Keratinocyte (primary cell): Measurements from ENCODE around the gene ADGRB3. TPM values are rescaled to one million over a fixed set of nuclear protein-coding genes. Genes with fewer than 3 reads are reported as not detected.

Source experiments
- DNase-seq: peaks from one replicate; pipeline ENCODE4 v3.0.0-alpha.2; 2011; ENCODE audit warnings: low read depth, missing footprints, low spot score
- FAIRE-seq: peaks from 2 replicates; lab custom pipeline; 2011; peaks lifted over from hg19 to GRCh38; lab: Jason Lieb, UNC
- H2AFZ ChIP-seq: 2 replicates; pipeline ENCODE4 v1.6.0; 2012; ENCODE audit warnings: low read length, control low read depth, inconsistent platforms; ENCODE audit not compliant: control insufficient read depth
- H3K27ac ChIP-seq: 2 replicates; pipeline ENCODE4 v1.5.1; 2011; ENCODE audit warnings: low read length; ENCODE audit not compliant: control insufficient read depth, insufficient read depth
- H3K27me3 ChIP-seq: 3 replicates; pipeline ENCODE4 v1.6.0; 2011; ENCODE audit warnings: low read length; ENCODE audit not compliant: control insufficient read depth, insufficient read depth; ENCODE audit errors: extremely low read depth
- H3K36me3 ChIP-seq, 2 experiments: 2 replicates in 1 of 2; 3 replicates in 1 of 2; pipeline ENCODE4 v1.5.1; 2011; ENCODE audit warnings: low read length in 2 of 2, mild to moderate bottlenecking in 1 of 2; ENCODE audit not compliant: control insufficient read depth in 2 of 2, insufficient read depth in 2 of 2; ENCODE audit errors: extremely low read depth in 1 of 2
- H3K4me1 ChIP-seq: 3 replicates; pipeline ENCODE4 v1.5.1; 2011; ENCODE audit warnings: low read length; ENCODE audit not compliant: control insufficient read depth, insufficient read depth; ENCODE audit errors: extremely low read depth
- H3K4me2 ChIP-seq: 3 replicates; pipeline ENCODE4 v1.6.0; 2011; ENCODE audit warnings: low read depth, low read length; ENCODE audit not compliant: control insufficient read depth, insufficient read depth; ENCODE audit errors: extremely low read depth
- H3K4me3 ChIP-seq, 3 experiments: fragments of 200-600 bp in 1 of 3; sonication (generic) in 1 of 3; 2 replicates in 2 of 3; 3 replicates in 1 of 3; pipeline ENCODE4 v1.5.1; 2011 to 2016; ENCODE audit warnings: low read length in 3 of 3, mild to moderate bottlenecking in 3 of 3, control low read depth in 2 of 3, inconsistent platforms in 1 of 3, low read depth in 1 of 3, mixed read lengths in 1 of 3, mixed run types in 1 of 3, moderate library complexity in 1 of 3; ENCODE audit not compliant: control insufficient read depth in 2 of 3, insufficient read depth in 2 of 3; ENCODE audit errors: extremely low read depth in 1 of 3
- H3K79me2 ChIP-seq: 2 replicates; pipeline ENCODE4 v1.6.0; 2012; ENCODE audit warnings: low read length; ENCODE audit not compliant: control insufficient read depth, insufficient read depth
- H3K9ac ChIP-seq: 3 replicates; pipeline ENCODE4 v1.6.0; 2011; ENCODE audit warnings: low read length; ENCODE audit not compliant: control insufficient read depth, insufficient read depth; ENCODE audit errors: extremely low read depth
- H3K9me1 ChIP-seq: 3 replicates; pipeline ENCODE4 v1.6.0; 2011; ENCODE audit warnings: low read length; ENCODE audit not compliant: control insufficient read depth, insufficient read depth; ENCODE audit errors: extremely low read depth
- H3K9me3 ChIP-seq: 2 replicates; pipeline ENCODE4 v1.5.1; 2012; ENCODE audit warnings: low read depth, low read length; ENCODE audit not compliant: control insufficient read depth
- H4K20me1 ChIP-seq: 3 replicates; pipeline ENCODE4 v1.6.0; 2011; ENCODE audit warnings: low read length; ENCODE audit not compliant: control insufficient read depth, insufficient read depth; ENCODE audit errors: extremely low read depth
- CTCF ChIP-seq, 3 experiments: IDR thresholded peaks in 1 of 3; conservative IDR thresholded peaks in 1 of 3; optimal IDR thresholded peaks in 1 of 3; 2 replicates in 2 of 3; 3 replicates in 1 of 3; pipeline versions ENCODE3 to v1.5.1; 2011; ENCODE audit warnings: low read length in 3 of 3, mild to moderate bottlenecking in 3 of 3, moderate library complexity in 2 of 3, control low read depth in 1 of 3, inconsistent platforms in 1 of 3; ENCODE audit not compliant: insufficient read depth in 2 of 3; ENCODE audit errors: extremely low read depth in 1 of 3
- EZH2 ChIP-seq: IDR thresholded peaks from one replicate; pipeline ENCODE4 v1.6.1; 2012; ENCODE audit warnings: inconsistent platforms, mild to moderate bottlenecking, low read length, moderate library complexity
- dilution Hi-C: fragments of 300-500 bp; cut with MboI; formaldehyde crosslinking; loops from one replicate; pipeline ENCODE4 v1.7.0; 2020; ENCODE audit warnings: low sequenced_read_pairs; ENCODE audit not compliant: extremely low pct_ligation_motif_present
- polyA plus RNA-seq, 5 experiments: library from polyadenylated mRNA; depleted of rRNA in 3 of 5; stranded (reverse) in 3 of 5; stranded (forward) in 1 of 5; unstranded in 1 of 5; fragments of >200 nt; gene quantifications; 1 replicate in 1 of 5; 2 replicates in 3 of 5; 3 replicates in 1 of 5; pipeline versions ENCODE4 v1.2.1 to v1.2.3, GENCODE V29; 2011 to 2012; ENCODE audit warnings: missing spikeins in 2 of 5, low read depth in 1 of 5, low replicate concordance in 1 of 5

The ADGRB3 gene
- polyA plus RNA-seq, 1 donor (not counting 4 experiments of a cell fraction or from before 2014, with no cell fraction given): not detected

- no peak overlapping the region for H3K27ac ChIP-seq
- dilution Hi-C loops: no loop called here
Observed at GRCh38 chr6:69391106-69391505, 756.0 kb downstream of the ADGRB3 start.

GRCh38 chr6:69392745-69393144 lies 757.7 kb downstream of the ADGRB3 start:
- no peaks in the 10 kb centered on the region for H3K9me1 ChIP-seq
- FAIRE-seq: no peak
- no peaks in the 10 kb centered on the region for H3K36me3 ChIP-seq
- no peak overlapping the region for H2AFZ ChIP-seq
- DNase-seq: no peak
- H3K4me2 ChIP-seq: no peak overlapping the region
- no peaks in the 10 kb centered on the region for H4K20me1 ChIP-seq
- no peaks in the 10 kb centered on the region for H3K4me1 ChIP-seq
- no peak overlapping the region for H3K4me3 ChIP-seq
- no peaks in the 10 kb centered on the region for H3K27me3 ChIP-seq
- no peak overlapping the region for H3K9ac ChIP-seq
- TF ChIP-seq EZH2 (no peak), CTCF (optimal IDR thresholded peaks at IDR 0.05 in 1 of 3, IDR thresholded peaks at IDR 0.05 in 1 of 3, conservative IDR thresholded peaks at IDR 0.05 in 1 of 3; ENCODE audit: extremely low read depth in 1 of 3, insufficient read depth in 2 of 3, low read length in 3 of 3) (no peak)
- H3K79me2 ChIP-seq: no peaks in the 10 kb centered on the region
- dilution Hi-C loops: no loop called here
- no peak overlapping the region for H3K27ac ChIP-seq
- H3K9me3 ChIP-seq: no peaks in the 10 kb centered on the region

More at GRCh38 chr6:69391106-69391505, 756.0 kb downstream of the ADGRB3 start:
- TF ChIP-seq CTCF (optimal IDR thresholded peaks at IDR 0.05 in 1 of 3, IDR thresholded peaks at IDR 0.05 in 1 of 3, conservative IDR thresholded peaks at IDR 0.05 in 1 of 3; ENCODE audit: extremely low read depth in 1 of 3, insufficient read depth in 2 of 3, low read length in 3 of 3) (no peak), EZH2 (no peak)
- Histone ChIP-seq H3K79me2 (no peaks in the 10 kb centered on the region), H3K4me1 (no peaks in the 10 kb centered on the region), H2AFZ (no peak overlapping the region), H3K4me2 (no peak overlapping the region), H3K4me3 (no peak overlapping the region), H3K9ac (no peak overlapping the region), H3K9me3 (no peaks in the 10 kb centered on the region), H3K9me1 (no peaks in the 10 kb centered on the region), H3K36me3 (no peaks in the 10 kb centered on the region), H4K20me1 (no peaks in the 10 kb centered on the region), H3K27me3 (no peaks in the 10 kb centered on the region)
- no peak for DNase-seq
- FAIRE-seq: no peak
